HG03039 (cell line): Measurements from ENCODE around the gene LRRC26.
A peak's percentile ranks its signal among the peaks of the same experiment; 100 is the strongest.
"Not testable (repeated sequence)": the region's sequence is repeated elsewhere in the genome, so short reads cannot be mapped to it uniquely, and the experiment has no call there.

Experiments used
- ATAC-seq: cut with Tn5 transposase; IDR thresholded peaks from one replicate; pipeline ENCODE4 v1.9.1; 2021; ENCODE audit warnings: mild to moderate bottlenecking, moderate library complexity; ENCODE audit not compliant: unreplicated experiment

Gene LRRC26

GRCh38 chr9:137139468-137140150 is 30.2 kb downstream of the LRRC26 start:
- ATAC-seq, result no peak

- no peak for ATAC-seq
Measured at GRCh38 chr9:137138722-137139467, 31.0 kb downstream of the LRRC26 start, which contains the start of gene GRIN1. Gene GRIN1 (plus strand): TSS chr9:137139154. CDS start chr9:137139487, 333 bp downstream.

GRCh38 chr9:137138058-137138721 is 31.7 kb downstream of the LRRC26 start:
- ATAC-seq, result no peak

- no peak for ATAC-seq
Measured at GRCh38 chr9:137136881-137137607, 32.8 kb downstream of the LRRC26 start.

GRCh38 chr9:137136261-137136880 is 33.5 kb downstream of the LRRC26 start:
- no peak for ATAC-seq

- ATAC-seq, result not testable (repeated sequence)
Measured at GRCh38 chr9:137135154-137135553, 34.7 kb downstream of the LRRC26 start.

GRCh38 chr9:137134191-137134590 is 35.7 kb downstream of the LRRC26 start:
- ATAC-seq, result no peak

- no peak for ATAC-seq
Measured at GRCh38 chr9:137130176-137130755, 39.6 kb downstream of the LRRC26 start.

GRCh38 chr9:137129456-137130175 is 40.2 kb downstream of the LRRC26 start:
- peak; percentile 70 for ATAC-seq

GRCh38 chr9:137128862-137129455 is 40.9 kb downstream of the LRRC26 start:
- no peak for ATAC-seq

GRCh38 chr9:137128158-137128861 is 41.5 kb downstream of the LRRC26 start:
- no peak for ATAC-seq

- no peak for ATAC-seq
Measured at GRCh38 chr9:137127301-137128157, 42.3 kb downstream of the LRRC26 start.

- ATAC-seq, result no peak
Measured at GRCh38 chr9:137126786-137127185, 43.1 kb downstream of the LRRC26 start.

- ATAC-seq, result not testable (repeated sequence)
Measured at GRCh38 chr9:137123952-137124462, 45.8 kb downstream of the LRRC26 start.

- no peak for ATAC-seq
Measured at GRCh38 chr9:137123468-137123837, 46.4 kb downstream of the LRRC26 start.

GRCh38 chr9:137122796-137123467 is 46.9 kb downstream of the LRRC26 start:
- not testable (repeated sequence) for ATAC-seq
